NCI-H526 treated with DMSO at 0.1 percent for 48 hours (cell line): ENCODE data around the gene PRKCI.
"Not testable (repeated sequence)": the region's sequence is repeated elsewhere in the genome, so short reads cannot be mapped to it uniquely, and the experiment has no call there.

Source experiments
- DNase-seq: peaks from one replicate; lab custom pipeline; 2025; lab: John Stamatoyannopoulos, UW

PRKCI gene

GRCh38 chr3:170222647-170223541 lies 670 bp downstream of the PRKCI start:
- peak; percentile 64 for DNase-seq

GRCh38 chr3:170225166-170225565 lies 2.9 kb downstream of the PRKCI start:
- DNase-seq, result no peak

GRCh38 chr3:170226426-170226960 lies 4.3 kb downstream of the PRKCI start:
- no peak for DNase-seq

- no peak for DNase-seq
These were observed 6.0 kb downstream of the PRKCI start for GRCh38 chr3:170228093-170228766.

- no peak for DNase-seq
These were observed 10.0 kb downstream of the PRKCI start for GRCh38 chr3:170232266-170232665.

- no peak for DNase-seq
These were observed 11.3 kb downstream of the PRKCI start for GRCh38 chr3:170233530-170233929.

- DNase-seq, result no peak
These were observed 17.9 kb downstream of the PRKCI start for GRCh38 chr3:170240142-170240541.

GRCh38 chr3:170240671-170241070 lies 18.4 kb downstream of the PRKCI start:
- no peak for DNase-seq

GRCh38 chr3:170244576-170244975 lies 22.4 kb downstream of the PRKCI start:
- no peak for DNase-seq

GRCh38 chr3:170247875-170248274 lies 25.7 kb downstream of the PRKCI start:
- no peak for DNase-seq

- DNase-seq, result no peak
These were observed 34.4 kb downstream of the PRKCI start for GRCh38 chr3:170256597-170256996.

- no peak for DNase-seq
These were observed 34.9 kb downstream of the PRKCI start for GRCh38 chr3:170257145-170257544.

- no peak for DNase-seq
These were observed 35.9 kb downstream of the PRKCI start for GRCh38 chr3:170258105-170258487.

GRCh38 chr3:170259907-170260306 lies 37.7 kb downstream of the PRKCI start:
- DNase-seq, result no peak

GRCh38 chr3:170267793-170268192 lies 45.6 kb downstream of the PRKCI start:
- no peak for DNase-seq

- DNase-seq, result not testable (repeated sequence)
These were observed 47.5 kb downstream of the PRKCI start for GRCh38 chr3:170269673-170270254.

- DNase-seq, result no peak
These were observed 48.2 kb downstream of the PRKCI start for GRCh38 chr3:170270282-170270881.

GRCh38 chr3:170274641-170275040 lies 52.4 kb downstream of the PRKCI start:
- no peak for DNase-seq

GRCh38 chr3:170275832-170276231 lies 53.6 kb downstream of the PRKCI start:
- no peak for DNase-seq

GRCh38 chr3:170277311-170277710 lies 55.1 kb downstream of the PRKCI start:
- not testable (repeated sequence) for DNase-seq

- no peak for DNase-seq
These were observed 55.8 kb downstream of the PRKCI start for GRCh38 chr3:170277833-170278580.

- no peak for DNase-seq
These were observed 56.4 kb downstream of the PRKCI start for GRCh38 chr3:170278627-170279026.
